IMR-90 (cell line): ENCODE results near the gene VAMP3. TPM values are rescaled to one million over a fixed set of nuclear protein-coding genes. Genes with fewer than 3 reads are reported as not detected.

ENCODE experiments used
- ATAC-seq: fragments of 200-7000 bp; cut with Tn5 transposase; 2 replicates; pipeline ENCODE4 v1.9.1; 2020; ENCODE audit warnings: low read depth, mild to moderate bottlenecking, moderate library complexity
- BruUV-seq: library from RNA; stranded (reverse); fragments of 400-500 nt; replicated peaks from 2 replicates; lab custom pipeline; 2021; lab: Mats Ljungman, UMichigan
- CTCF ChIA-PET: fragments of 300-600 bp; formaldehyde crosslinking; extraction: SDS; loops from one replicate; lab custom pipeline; 2021; ENCODE audit warnings: antibody characterized with exemption; lab: Yijun Ruan, JAX
- POLR2A ChIA-PET: fragments of 300-600 bp; sonication (Branson Sonifier 250); formaldehyde crosslinking; loops from one replicate; lab custom pipeline; 2022; ENCODE audit warnings: antibody characterized with exemption; ENCODE audit not compliant: unreplicated experiment; lab: Charles Lee
- DNase-seq: peaks from one replicate; pipeline ENCODE4 v3.0.0; 2013
- H2AFZ ChIP-seq: replicated peaks from 2 replicates; pipeline ENCODE3; 2013; ENCODE audit warnings: low read length, mild to moderate bottlenecking; ENCODE audit not compliant: poor library complexity
- H2AK5ac ChIP-seq: 2 replicates; pipeline ENCODE4 v1.6.1; 2013; ENCODE audit warnings: low read depth, low read length, inconsistent platforms
- H2AK9ac ChIP-seq: replicated peaks from 2 replicates; pipeline ENCODE3; 2013; ENCODE audit warnings: mild to moderate bottlenecking, low read depth, low read length, moderate library complexity; ENCODE audit not compliant: poor library complexity
- H2BK120ac ChIP-seq: 2 replicates; pipeline ENCODE4 v1.6.1; 2013; ENCODE audit warnings: low read depth, low read length, inconsistent platforms
- H2BK15ac ChIP-seq: 3 replicates; pipeline ENCODE4 v1.6.1; 2013; ENCODE audit warnings: low read depth, low read length, inconsistent platforms
- H2BK20ac ChIP-seq: 2 replicates; pipeline ENCODE4 v1.6.1; 2013; ENCODE audit warnings: low read depth, mild to moderate bottlenecking, inconsistent platforms, low read length, moderate library complexity
- H2BK5ac ChIP-seq: 2 replicates; pipeline ENCODE4 v1.6.1; 2013; ENCODE audit warnings: mild to moderate bottlenecking, low read depth, low read length, inconsistent platforms; ENCODE audit not compliant: poor library complexity, severe bottlenecking
- H3K14ac ChIP-seq: replicated peaks from 2 replicates; pipeline ENCODE4 v1.6.1; 2013; ENCODE audit warnings: low read depth, low read length, inconsistent platforms
- H3K18ac ChIP-seq: 2 replicates; pipeline ENCODE4 v1.6.1; 2013; ENCODE audit warnings: low read depth, low read length, control low read depth
- H3K23ac ChIP-seq: 2 replicates; pipeline ENCODE4 v1.6.1; 2013; ENCODE audit warnings: low read depth, low read length, inconsistent platforms
- H3K27ac ChIP-seq: 2 replicates; pipeline ENCODE4 v1.5.1; 2013; ENCODE audit warnings: mild to moderate bottlenecking, control low read depth, low read length; ENCODE audit not compliant: insufficient read depth
- H3K27me3 ChIP-seq: 2 replicates; pipeline ENCODE4 v1.6.1; 2013; ENCODE audit warnings: low read length; ENCODE audit not compliant: control insufficient read depth, insufficient read depth
- H3K36me3 ChIP-seq: 2 replicates; pipeline ENCODE4 v1.6.1; 2013; ENCODE audit warnings: low read length, mixed read lengths; ENCODE audit not compliant: control insufficient read depth, insufficient read depth
- H3K4ac ChIP-seq: 2 replicates; pipeline ENCODE4 v1.6.1; 2013; ENCODE audit warnings: low read depth, low read length, inconsistent platforms
- H3K4me1 ChIP-seq: 2 replicates; pipeline ENCODE4 v1.6.1; 2013; ENCODE audit warnings: low read length, mixed read lengths; ENCODE audit not compliant: control insufficient read depth, insufficient read depth
- H3K4me2 ChIP-seq: 2 replicates; pipeline ENCODE4 v1.6.1; 2013; ENCODE audit warnings: low read depth, mild to moderate bottlenecking, control low read depth, low read length, moderate library complexity
- H3K4me3 ChIP-seq: 2 replicates; pipeline ENCODE4 v1.5.1; 2013; ENCODE audit warnings: low read depth, mild to moderate bottlenecking, control low read depth, low read length, moderate library complexity; ENCODE audit not compliant: insufficient read depth
- H3K56ac ChIP-seq: 2 replicates; pipeline ENCODE4 v1.6.1; 2013; ENCODE audit warnings: low read length, inconsistent platforms; ENCODE audit not compliant: insufficient read depth; ENCODE audit errors: extremely low read depth
- H3K79me1 ChIP-seq, 2 experiments: 2 replicates each; pipeline ENCODE4 v1.6.1; 2013; ENCODE audit warnings: low read length in 2 of 2, inconsistent platforms in 1 of 2, low read depth in 1 of 2
- H3K9ac ChIP-seq: 2 replicates; pipeline ENCODE4 v1.6.1; 2013; ENCODE audit warnings: low read depth, low read length, control low read depth
- H3K9me1 ChIP-seq: 2 replicates; pipeline ENCODE4 v1.6.1; 2013; ENCODE audit warnings: low read length, inconsistent platforms; ENCODE audit not compliant: insufficient read depth
- H3K9me3 ChIP-seq: 2 replicates; pipeline ENCODE4 v1.6.1; 2013; ENCODE audit warnings: low read length; ENCODE audit not compliant: control insufficient read depth, insufficient read depth
- H4K20me1 ChIP-seq: 2 replicates; pipeline ENCODE4 v1.6.1; 2013; ENCODE audit warnings: low read length, inconsistent platforms; ENCODE audit not compliant: insufficient read depth
- H4K5ac ChIP-seq: 2 replicates; pipeline ENCODE4 v1.6.1; 2013; ENCODE audit warnings: mild to moderate bottlenecking, low read depth, low read length, control low read depth
- H4K8ac ChIP-seq, 2 experiments: 2 replicates each; pipeline ENCODE4 v1.6.1; 2013; ENCODE audit warnings: low read depth in 2 of 2, low read length in 2 of 2, control low read depth in 1 of 2, inconsistent platforms in 1 of 2
- H4K91ac ChIP-seq: 2 replicates; pipeline ENCODE4 v1.6.1; 2013; ENCODE audit warnings: low read depth, low read length, inconsistent platforms; ENCODE audit not compliant: insufficient read depth
- BHLHE40 ChIP-seq: fragments of 150-350 bp; IDR thresholded peaks from 2 replicates; pipeline ENCODE4 v1.6.1; 2016; ENCODE audit warnings: mild to moderate bottlenecking, low read depth, low read length
- CEBPB ChIP-seq: IDR thresholded peaks from 2 replicates; pipeline ENCODE4 v1.6.1; 2012; ENCODE audit warnings: low read depth, low read length, improper control_type of control experiment
- CHD1 ChIP-seq: IDR thresholded peaks from 2 replicates; pipeline ENCODE4 v1.6.1; 2012; ENCODE audit warnings: low read depth, low read length, improper control_type of control experiment
- ELK1 ChIP-seq: fragments of 150-350 bp; IDR thresholded peaks from 2 replicates; pipeline ENCODE4 v1.6.1; 2016; ENCODE audit warnings: low read depth, mild to moderate bottlenecking, low read length, moderate library complexity, borderline replicate concordance
- FOS ChIP-seq: fragments of 150-350 bp; IDR thresholded peaks from 2 replicates; pipeline ENCODE4 v1.6.1; 2016; ENCODE audit warnings: low read depth, low read length
- MAFK ChIP-seq: IDR thresholded peaks from 2 replicates; pipeline ENCODE4 v1.6.1; 2012; ENCODE audit warnings: low read depth, low read length, improper control_type of control experiment
- MAZ ChIP-seq: IDR thresholded peaks from 2 replicates; pipeline ENCODE4 v1.6.1; 2012; ENCODE audit warnings: low read depth, mild to moderate bottlenecking, low read length, improper control_type of control experiment, moderate library complexity, borderline replicate concordance
- MXI1 ChIP-seq: IDR thresholded peaks from 2 replicates; pipeline ENCODE4 v1.6.1; 2012; ENCODE audit warnings: low read depth, mild to moderate bottlenecking, low read length, moderate library complexity, borderline replicate concordance
- NFE2L2 ChIP-seq: fragments of 150-350 bp; IDR thresholded peaks from 2 replicates; pipeline ENCODE4 v1.6.1; 2016; ENCODE audit warnings: low read depth, mild to moderate bottlenecking, low read length
- POLR2A ChIP-seq: IDR thresholded peaks from 2 replicates; pipeline ENCODE4 v1.6.1; 2012; ENCODE audit warnings: mild to moderate bottlenecking, low read depth, low read length
- RCOR1 ChIP-seq: IDR thresholded peaks from 2 replicates; pipeline ENCODE4 v1.6.1; 2012; ENCODE audit warnings: mild to moderate bottlenecking, low read length, improper control_type of control experiment; ENCODE audit not compliant: insufficient replicate concordance
- RFX5 ChIP-seq: IDR thresholded peaks from 2 replicates; pipeline ENCODE4 v1.8.0; 2012; ENCODE audit warnings: low read depth, mild to moderate bottlenecking, low read length, moderate library complexity
- WGBS, 2 experiments: methylation state at CpG; one replicate each; pipeline versions ENCODE4 v1.1.5 to v1.1.7; 2013; ENCODE audit warnings: missing lambda C conversion rate in 2 of 2; ENCODE audit not compliant: insufficient read length in 1 of 2; ENCODE audit errors: extremely low coverage in 2 of 2; 5-methylcytosine and 5-hydroxymethylcytosine counted together
- dilution Hi-C: fragments of 300-500 bp; cut with HindIII; formaldehyde crosslinking; loops from one replicate; pipeline ENCODE4 v1.14.3; 2018; ENCODE audit warnings: low sequenced_read_pairs; ENCODE audit not compliant: unreplicated experiment
- in situ Hi-C: fragments of 300-500 bp; cut with MboI; formaldehyde crosslinking; loops from 3 replicates; pipeline ENCODE4 v1.14.3; 2019; ENCODE audit warnings: low sequenced_read_pairs, inconsistent platforms, mixed read lengths
- intact Hi-C: fragments of 100-400 bp; cut with micrococcal nuclease; formaldehyde crosslinking; loops from 2 replicates; pipeline ENCODE4 v1.10.0; 2022
- polyA plus RNA-seq, 3 experiments: library from polyadenylated mRNA; depleted of rRNA; stranded (reverse); fragments of >200 nt; gene quantifications; 2 replicates each; pipeline ENCODE4 v1.2.3, GENCODE V29; 2012; ENCODE audit warnings: low replicate concordance in 1 of 3
- total RNA-seq: library from RNA; depleted of rRNA; stranded (reverse); fragments of >200 nt; gene quantifications from 2 replicates; pipeline ENCODE4 v1.2.3, GENCODE V29; 2012
- TF ChIP-seq, protein P1 (sequence below): conservative IDR thresholded peaks from 2 replicates; pipeline ENCODE4 v1.5.1; 2012; ENCODE audit warnings: mild to moderate bottlenecking, low read depth, low read length, improper control_type of control experiment
- TF ChIP-seq, protein P2 (sequence below): fragments of 150-350 bp; IDR thresholded peaks from 2 replicates; pipeline ENCODE4 v1.6.1; 2017; ENCODE audit warnings: mild to moderate bottlenecking, antibody characterized with exemption, low read length, low read depth

Gene VAMP3
- total and polyA plus RNA-seq, 2 of the 4 experiments (the other 2 are of a cell fraction) = 99.1 to 354 TPM

- H3K9me1 ChIP-seq = no peaks in the 10 kb centered on the region
- no peak overlapping the region for H2AK9ac ChIP-seq
- ChIA-PET POLR2A (no interaction called here), CTCF (interaction anchor here (3.1 kb wide), 1 partner anchor 80 kb away, joined by 15 read pairs; no protein-coding TSS in a partner anchor)
- H2BK20ac ChIP-seq = no peak overlapping the region
- in situ Hi-C loops (no loop called here), intact Hi-C loops (no loop called here), dilution Hi-C loops (no loop called here)
- H4K20me1 ChIP-seq = no peaks in the 10 kb centered on the region
- H3K56ac ChIP-seq = no peak overlapping the region
- no peak overlapping the region for H2AK5ac ChIP-seq
- DNase-seq = no peak
- no peak overlapping the region for H3K4me2 ChIP-seq
- H3K79me1 ChIP-seq = no peaks in the 10 kb centered on the region
- no peak overlapping the region for H3K4ac ChIP-seq
- H2AFZ ChIP-seq = no peak overlapping the region
- H3K27me3 ChIP-seq = peaks cover 12% of the 10 kb centered on the region
- no peak overlapping the region for H3K23ac ChIP-seq
- H4K5ac ChIP-seq = no peak overlapping the region
- no peak overlapping the region for H3K4me3 ChIP-seq
- H4K8ac ChIP-seq = no peak overlapping the region
- H3K4me1 ChIP-seq = peaks cover 4% of the 10 kb centered on the region; the same call in 1 of the 2 replicates
- no peak overlapping the region for H3K27ac ChIP-seq
- TF ChIP-seq MAZ = no peak
- TF ChIP-seq BHLHE40 = no peak
- TF ChIP-seq RCOR1 = no peak
- no peak for TF ChIP-seq POLR2A
- no peak for TF ChIP-seq CEBPB
- TF ChIP-seq MXI1 = no peak
- no peak for TF ChIP-seq NFE2L2
- no peak for TF ChIP-seq CHD1
- TF ChIP-seq, protein P1, sequence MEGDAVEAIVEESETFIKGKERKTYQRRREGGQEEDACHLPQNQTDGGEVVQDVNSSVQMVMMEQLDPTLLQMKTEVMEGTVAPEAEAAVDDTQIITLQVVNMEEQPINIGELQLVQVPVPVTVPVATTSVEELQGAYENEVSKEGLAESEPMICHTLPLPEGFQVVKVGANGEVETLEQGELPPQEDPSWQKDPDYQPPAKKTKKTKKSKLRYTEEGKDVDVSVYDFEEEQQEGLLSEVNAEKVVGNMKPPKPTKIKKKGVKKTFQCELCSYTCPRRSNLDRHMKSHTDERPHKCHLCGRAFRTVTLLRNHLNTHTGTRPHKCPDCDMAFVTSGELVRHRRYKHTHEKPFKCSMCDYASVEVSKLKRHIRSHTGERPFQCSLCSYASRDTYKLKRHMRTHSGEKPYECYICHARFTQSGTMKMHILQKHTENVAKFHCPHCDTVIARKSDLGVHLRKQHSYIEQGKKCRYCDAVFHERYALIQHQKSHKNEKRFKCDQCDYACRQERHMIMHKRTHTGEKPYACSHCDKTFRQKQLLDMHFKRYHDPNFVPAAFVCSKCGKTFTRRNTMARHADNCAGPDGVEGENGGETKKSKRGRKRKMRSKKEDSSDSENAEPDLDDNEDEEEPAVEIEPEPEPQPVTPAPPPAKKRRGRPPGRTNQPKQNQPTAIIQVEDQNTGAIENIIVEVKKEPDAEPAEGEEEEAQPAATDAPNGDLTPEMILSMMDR = no peak
- TF ChIP-seq FOS = no peak
- TF ChIP-seq, protein P2, sequence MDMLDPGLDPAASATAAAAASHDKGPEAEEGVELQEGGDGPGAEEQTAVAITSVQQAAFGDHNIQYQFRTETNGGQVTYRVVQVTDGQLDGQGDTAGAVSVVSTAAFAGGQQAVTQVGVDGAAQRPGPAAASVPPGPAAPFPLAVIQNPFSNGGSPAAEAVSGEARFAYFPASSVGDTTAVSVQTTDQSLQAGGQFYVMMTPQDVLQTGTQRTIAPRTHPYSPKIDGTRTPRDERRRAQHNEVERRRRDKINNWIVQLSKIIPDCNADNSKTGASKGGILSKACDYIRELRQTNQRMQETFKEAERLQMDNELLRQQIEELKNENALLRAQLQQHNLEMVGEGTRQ = no peak
- TF ChIP-seq RFX5 = no peak
- no peak for TF ChIP-seq MAFK
- no peak for TF ChIP-seq ELK1
- no peak overlapping the region for H3K14ac ChIP-seq
- BruUV-seq = no TSS peak
- no peak overlapping the region for H2BK15ac ChIP-seq
- 100% methylated on average over 2 of the region's 5 CpGs; no CpG with 5 or more reads in 1 of the 2 experiments for WGBS, 2 experiments
- no peaks in the 10 kb centered on the region for H3K36me3 ChIP-seq
- H4K91ac ChIP-seq = no peak overlapping the region
- H3K9ac ChIP-seq = no peak overlapping the region
- no peak overlapping the region for H3K18ac ChIP-seq
- no peak overlapping the region for H2BK120ac ChIP-seq
- no peaks in the 10 kb centered on the region for H3K9me3 ChIP-seq
- H2BK5ac ChIP-seq = no peak overlapping the region
- ATAC-seq = no peak
Measured at GRCh38 chr1:7747605-7748004, 23.5 kb upstream of the VAMP3 start.
